H1 (cell line): ENCODE measurements around the gene HNRNPH2. TPM values are rescaled to one million over a fixed set of nuclear protein-coding genes. Genes with fewer than 3 reads are reported as not detected.

Experiments used
- CEBPB ChIP-seq: IDR thresholded peaks from 2 replicates; pipeline ENCODE4 v1.6.1; 2012; ENCODE audit warnings: low read depth, low read length
- E2F6 ChIP-seq: IDR thresholded peaks from 2 replicates; pipeline ENCODE4 v1.6.1; 2012; ENCODE audit warnings: inconsistent platforms
- ZNF274 ChIP-seq: IDR thresholded peaks from 2 replicates; pipeline ENCODE4 v1.7.0; 2012; ENCODE audit warnings: low read length, borderline replicate concordance; ENCODE audit errors: extremely low read depth
- polyA plus RNA-seq, 7 experiments: library from polyadenylated mRNA; depleted of rRNA in 3 of 7; stranded (reverse) in 5 of 7; unstranded in 2 of 7; fragments of >200 nt in 5 of 7; fragments of 200-250 nt in 2 of 7; gene quantifications; 1 replicate in 5 of 7; 2 replicates in 1 of 7; 4 replicates in 1 of 7; pipeline versions ENCODE4 v1.2.1 to v1.2.3, GENCODE V29; 2011 to 2013; ENCODE audit warnings: missing spikeins in 2 of 7, mixed read lengths in 2 of 7
- total RNA-seq: library from RNA; stranded (reverse); fragmentation: NEBNext Ultra II Directional; extraction: Animal tissue kit (Norgen Biotek cat#: 25700); gene quantifications from 2 replicates; pipeline ENCODE4 v1.2.1, GENCODE V29; 2021

HNRNPH2 gene
- total and polyA plus RNA-seq, 2 of the 8 experiments (the other 6 are each of a cell fraction or from before 2014, with no cell fraction given) = 27.7 to 66.7 TPM

GRCh38 chrX:101360390-101360789, 47.6 kb upstream of the HNRNPH2 start (continued):
- TF ChIP-seq E2F6 = no peak
- no peak for TF ChIP-seq CEBPB
- TF ChIP-seq ZNF274 = no peak
